Ishikawa (cell line): ENCODE measurements around the gene DDX56.
A peak's percentile ranks its signal among the peaks of the same experiment; 100 is the strongest.

Source experiments
- CEBPB ChIP-seq: IDR thresholded peaks from 2 replicates; pipeline ENCODE4 v1.6.1; 2012
- CREB1 ChIP-seq: IDR thresholded peaks from 2 replicates; pipeline ENCODE4 v1.6.1; 2012; ENCODE audit warnings: low read depth
- EGR1 ChIP-seq: IDR thresholded peaks from 2 replicates; pipeline ENCODE4 v1.6.1; 2012
- EP300 ChIP-seq: IDR thresholded peaks from 2 replicates; pipeline ENCODE4 v1.6.1; 2012; ENCODE audit warnings: borderline replicate concordance
- FOXM1 ChIP-seq: IDR thresholded peaks from 2 replicates; pipeline ENCODE4 v1.6.1; 2012; ENCODE audit warnings: low read depth, borderline replicate concordance
- MAX ChIP-seq: IDR thresholded peaks from 2 replicates; pipeline ENCODE4 v1.6.1; 2012
- NFIC ChIP-seq: IDR thresholded peaks from 2 replicates; pipeline ENCODE4 v1.6.1; 2012
- RAD21 ChIP-seq: IDR thresholded peaks from 2 replicates; pipeline ENCODE4 v1.6.1; 2012; ENCODE audit warnings: low read depth
- REST ChIP-seq: IDR thresholded peaks from 2 replicates; pipeline ENCODE4 v1.6.1; 2012; ENCODE audit warnings: low read depth, mild to moderate bottlenecking
- TAF1 ChIP-seq: IDR thresholded peaks from 2 replicates; pipeline ENCODE4 v1.6.1; 2012; ENCODE audit warnings: low read depth, mild to moderate bottlenecking
- TCF12 ChIP-seq: IDR thresholded peaks from 2 replicates; pipeline ENCODE4 v1.6.1; 2012; ENCODE audit warnings: low read depth
- TEAD4 ChIP-seq: IDR thresholded peaks from 2 replicates; pipeline ENCODE4 v1.6.1; 2012
- USF1 ChIP-seq: IDR thresholded peaks from 2 replicates; pipeline ENCODE4 v1.6.1; 2012
- YY1 ChIP-seq: IDR thresholded peaks from 2 replicates; pipeline ENCODE4 v1.6.1; 2012; ENCODE audit warnings: low read depth
- ZBTB7A ChIP-seq: IDR thresholded peaks from 2 replicates; pipeline ENCODE4 v1.6.1; 2012; ENCODE audit warnings: low read depth

Gene DDX56

GRCh38 chr7:44615149-44615611, 41.5 kb upstream of the DDX56 start:
- TF ChIP-seq EGR1: no peak
- no peak for TF ChIP-seq USF1
- no peak for TF ChIP-seq FOXM1
- no peak for TF ChIP-seq RAD21
- TF ChIP-seq YY1: no peak
- no peak for TF ChIP-seq MAX

- no peak for TF ChIP-seq EGR1
- TF ChIP-seq FOXM1: no peak
- no peak for TF ChIP-seq MAX
- no peak for TF ChIP-seq TEAD4
- no peak for TF ChIP-seq USF1
- no peak for TF ChIP-seq NFIC
- no peak for TF ChIP-seq TAF1
- TF ChIP-seq TCF12: no peak
Observed at GRCh38 chr7:44609829-44610228, 36.1 kb upstream of the DDX56 start.

GRCh38 chr7:44608916-44609648, 35.4 kb upstream of the DDX56 start:
- TF ChIP-seq RAD21 (no peak), TEAD4 (peak; percentile 39)

GRCh38 chr7:44607141-44608068, 33.7 kb upstream of the DDX56 start:
- TF ChIP-seq TAF1 (no peak; the same call in 1 of the 2 replicates), ZBTB7A (no peak), CEBPB (no peak), EGR1 (0 out of 2 replicates have a peak, but pooled peaks have one; percentile 22), EP300 (no peak), YY1 (no peak), USF1 (no peak)

GRCh38 chr7:44606341-44607140, 32.8 kb upstream of the DDX56 start, which contains the start of gene OGDH:
TSS of gene OGDH (plus strand) at chr7:44606627. CDS start at chr7:44624344, 17,717 bp downstream.
- peak; percentile 66; the same call in 1 of the 2 replicates for TF ChIP-seq TCF12
- peak; percentile 15; the same call in 1 of the 2 replicates for TF ChIP-seq TEAD4
- TF ChIP-seq TAF1: peak; percentile 71; the same call in 1 of the 2 replicates
- TF ChIP-seq REST: no peak
- no peak for TF ChIP-seq ZBTB7A
- no peak; the same call in 1 of the 2 replicates for TF ChIP-seq EP300
- 0 out of 2 replicates have a peak, but pooled peaks have one; percentile 19 for TF ChIP-seq FOXM1
- peak; percentile 97 for TF ChIP-seq USF1
- no peak for TF ChIP-seq CEBPB
- peak; percentile 98 for TF ChIP-seq CREB1
- peak; percentile 98 for TF ChIP-seq MAX

- TF ChIP-seq TAF1 (no peak), EP300 (no peak), CEBPB (no peak), NFIC (no peak), TCF12 (no peak), EGR1 (no peak), CREB1 (no peak), YY1 (no peak), REST (no peak), MAX (no peak), USF1 (no peak), FOXM1 (no peak), RAD21 (no peak), TEAD4 (no peak), ZBTB7A (no peak)
Observed at GRCh38 chr7:44604941-44605340, 31.2 kb upstream of the DDX56 start.
